Adipose tissue (tissue), 3 donors: Measurements from ENCODE around the gene YWHAB. TPM values are rescaled to one million over a fixed set of nuclear protein-coding genes. Genes with fewer than 3 reads are reported as not detected.

Experiments used
- H3K27ac ChIP-seq: one replicate; pipeline ENCODE4 v1.5.1; 2013; ENCODE audit warnings: low read depth, low read length
- WGBS, 3 donors: extraction: QIAGEN DNeasy Blood & Tissue Kit; methylation state at CpG; one replicate each; pipeline ENCODE4 v1.1.7; 2013; 5-methylcytosine and 5-hydroxymethylcytosine counted together
- polyA plus RNA-seq, 3 donors: library from polyadenylated mRNA; stranded (reverse); fragments of 200-250 nt; gene quantifications; one replicate each; pipeline ENCODE4 v1.2.3, GENCODE V29; 2013
- donor health status: healthy with polysubstance abuse.
- donor health status: Bipolar disorder and iron deficiency.
- donor health status: healthy.

The YWHAB gene
- 100 to 1,000 TPM in 2 of 3 donors, 10 to 100 TPM in 1; 31.3 to 113 (median 103) TPM for polyA plus RNA-seq

DNA sequence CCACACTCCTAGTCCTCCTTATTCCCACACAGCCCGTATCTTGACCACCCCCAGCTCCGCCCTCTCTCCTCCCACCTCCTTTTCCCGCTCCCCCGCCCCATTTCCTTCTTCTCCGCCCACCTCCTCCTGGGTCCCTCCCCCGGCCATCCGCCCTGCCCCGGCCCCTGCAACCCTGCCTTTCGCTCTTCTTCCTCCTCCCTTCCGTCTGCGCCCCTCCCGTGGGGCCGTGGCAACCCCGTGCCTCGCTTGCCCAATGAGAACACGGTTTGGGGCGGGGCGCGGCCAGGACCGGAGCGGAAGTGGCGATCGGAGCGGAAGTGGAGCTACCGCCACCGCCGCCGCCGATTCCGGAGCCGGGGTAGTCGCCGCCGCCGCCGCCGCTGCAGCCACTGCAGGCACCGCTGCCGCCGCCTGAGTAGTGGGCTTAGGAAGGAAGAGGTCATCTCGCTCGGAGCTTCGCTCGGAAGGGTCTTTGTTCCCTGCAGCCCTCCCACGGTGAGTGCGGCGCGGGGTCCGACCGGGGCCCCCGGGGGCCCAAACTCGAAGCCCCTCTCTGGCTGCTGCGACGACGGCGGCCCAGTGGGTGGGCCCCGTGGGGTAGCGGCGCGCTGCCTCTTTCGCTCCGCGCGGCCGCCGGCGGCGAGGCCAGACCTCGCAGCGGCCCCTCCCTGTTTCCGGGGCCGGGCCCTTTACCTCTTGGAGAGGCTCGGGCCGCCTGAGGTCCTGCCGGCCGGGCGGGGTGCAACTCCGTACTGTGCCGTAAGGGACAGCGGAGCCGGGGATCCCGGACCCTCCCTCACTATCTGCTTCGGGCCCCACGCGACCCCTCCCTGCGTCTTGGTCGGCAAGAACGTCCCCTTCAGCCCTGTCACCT lies at the start of gene YWHAB:
TSS of gene YWHAB (plus strand) at position 314 of the 874 bp plus-strand sequence. CDS start 15,829 bp downstream, outside the sequence.
- 1% methylated on average over 81 to 88 of the region's 88 CpGs for WGBS, 3 donors
- H3K27ac ChIP-seq: peak within 1 kb of the TSS; percentile 97

GRCh38 chr20:44836601-44837120 lies 48.8 kb upstream of the YWHAB start:
- 86 to 91% (median 90%) methylated on average over 12 of the region's 12 CpGs for WGBS, 3 donors
- no peak overlapping the region for H3K27ac ChIP-seq

- H3K27ac ChIP-seq: no peak overlapping the region
- 48 to 53% (median 51%) methylated on average over 3 of the region's 3 CpGs for WGBS, 3 donors
Measured at GRCh38 chr20:44837946-44838345, 47.6 kb upstream of the YWHAB start.

DNA sequence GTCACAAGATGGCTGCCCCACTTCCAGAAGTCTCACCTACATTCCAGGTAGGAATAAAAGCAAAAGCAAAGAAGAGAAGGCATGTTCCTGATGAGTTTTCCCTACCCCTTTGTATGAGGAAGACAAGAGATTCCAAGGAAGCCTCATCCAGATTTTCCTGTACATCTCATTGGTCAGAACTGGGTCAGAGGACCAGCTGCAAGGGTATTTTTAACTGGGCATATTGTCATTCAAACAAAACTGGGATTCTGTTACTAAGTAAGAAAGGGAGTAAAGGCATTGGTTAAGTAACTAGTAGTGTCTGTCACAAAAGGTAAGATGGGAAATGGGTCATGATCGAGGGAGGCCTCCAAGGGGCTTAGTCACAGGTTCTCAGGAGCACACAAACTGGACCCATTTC lies 47.0 kb upstream of the YWHAB start:
- WGBS, 3 donors: 91 to 96% (median 95%) methylated on average over 1 of the region's 1 CpG
- no peak overlapping the region for H3K27ac ChIP-seq

- 72 to 90% (median 85%) methylated on average over 5 of the region's 5 CpGs for WGBS, 3 donors
Measured at GRCh38 chr20:44839481-44839880, 46.0 kb upstream of the YWHAB start.

DNA sequence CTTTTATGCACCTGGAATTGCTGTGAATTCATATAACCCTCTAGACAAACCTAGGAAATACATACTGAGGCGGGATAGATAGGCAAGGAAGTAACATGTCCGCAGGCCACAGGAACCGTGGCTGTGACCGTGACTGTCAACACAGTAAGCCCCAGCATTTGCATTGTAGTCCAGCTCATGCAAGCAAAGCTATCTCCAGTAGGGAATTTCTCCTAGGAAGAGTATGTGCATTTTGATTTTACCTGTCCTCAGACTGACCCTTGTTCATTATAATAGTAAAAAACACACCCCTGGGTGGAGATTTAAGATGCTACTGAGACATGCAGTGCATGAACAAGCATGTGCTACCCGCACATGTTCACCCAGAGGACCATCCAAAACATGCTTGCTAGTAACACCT lies 44.7 kb upstream of the YWHAB start:
- H3K27ac ChIP-seq: no peak overlapping the region
- WGBS, 3 donors: 79 to 90% (median 81%) methylated on average over 5 of the region's 5 CpGs

More at GRCh38 chr20:44839481-44839880, 46.0 kb upstream of the YWHAB start:
- no peak overlapping the region for H3K27ac ChIP-seq

DNA sequence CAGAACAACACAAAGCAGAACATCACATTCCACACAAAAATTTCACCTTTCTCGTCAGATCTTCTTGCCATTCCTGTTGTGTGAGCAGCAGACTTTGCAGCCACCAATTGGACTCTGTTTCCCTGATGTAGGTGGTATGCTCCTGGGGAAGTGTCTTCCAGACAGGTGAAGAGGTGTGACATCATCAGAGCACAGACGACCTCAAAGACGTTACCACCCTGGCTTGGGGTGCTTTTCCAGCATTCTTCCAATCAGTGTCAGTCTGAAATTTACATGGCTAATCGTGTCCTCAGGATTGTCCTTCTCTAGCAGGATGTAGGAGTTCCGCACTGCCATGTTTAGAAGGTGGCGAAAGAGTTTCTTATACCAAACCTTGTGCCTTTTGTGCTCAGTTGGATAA lies 43.5 kb upstream of the YWHAB start:
- no peak overlapping the region for H3K27ac ChIP-seq
- 73 to 81% (median 77%) methylated on average over 6 of the region's 6 CpGs for WGBS, 3 donors

DNA sequence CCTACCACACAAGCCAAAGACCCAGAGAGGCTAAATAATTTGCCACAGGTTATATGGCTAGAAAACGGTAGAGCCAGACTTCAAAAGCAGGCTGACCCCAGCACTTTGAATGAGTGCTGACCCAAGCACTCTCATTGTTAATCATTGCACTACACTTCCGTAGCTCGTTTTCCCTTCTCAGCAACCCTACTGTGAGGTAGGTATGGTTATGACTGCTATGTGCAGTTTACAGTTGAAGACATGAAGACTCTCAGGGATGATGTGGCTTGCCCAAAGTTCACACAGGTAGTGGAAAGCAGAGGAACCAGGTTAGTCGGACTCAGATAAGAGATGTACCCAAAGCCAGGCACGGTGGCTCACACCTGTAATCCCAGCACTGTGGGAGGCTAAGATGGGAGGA lies 41.6 kb upstream of the YWHAB start:
- WGBS, 3 donors: 69 to 82% (median 80%) methylated on average over 5 of the region's 5 CpGs
- H3K27ac ChIP-seq: no peak overlapping the region

GRCh38 chr20:44848254-44849015 lies 37.1 kb upstream of the YWHAB start:
- H3K27ac ChIP-seq: no peak overlapping the region
- 71 to 79% (median 77%) methylated on average over 4 of the region's 4 CpGs for WGBS, 3 donors

- WGBS, 3 donors: 64 to 83% (median 80%) methylated on average over 1 of the region's 1 CpG
- H3K27ac ChIP-seq: no peak overlapping the region
Measured at GRCh38 chr20:44849703-44850102, 35.8 kb upstream of the YWHAB start.

- no peak overlapping the region for H3K27ac ChIP-seq
- WGBS, 3 donors: 61 to 70% (median 67%) methylated on average over 3 of the region's 3 CpGs
Measured at GRCh38 chr20:44850272-44850671, 35.2 kb upstream of the YWHAB start.

GRCh38 chr20:44850837-44851236 lies 34.7 kb upstream of the YWHAB start:
- H3K27ac ChIP-seq: no peak overlapping the region
- WGBS, 3 donors: 78 to 79% (median 78%) methylated on average over 1 of the region's 1 CpG

GRCh38 chr20:44851545-44851944 lies 34.0 kb upstream of the YWHAB start:
- 63 to 69% (median 67%) methylated on average over 3 of the region's 3 CpGs for WGBS, 3 donors
- H3K27ac ChIP-seq: no peak overlapping the region

GRCh38 chr20:44856442-44856841 lies 29.1 kb upstream of the YWHAB start:
- no peak overlapping the region for H3K27ac ChIP-seq
- 47 to 80% (median 71%) methylated on average over 2 of the region's 2 CpGs for WGBS, 3 donors

DNA sequence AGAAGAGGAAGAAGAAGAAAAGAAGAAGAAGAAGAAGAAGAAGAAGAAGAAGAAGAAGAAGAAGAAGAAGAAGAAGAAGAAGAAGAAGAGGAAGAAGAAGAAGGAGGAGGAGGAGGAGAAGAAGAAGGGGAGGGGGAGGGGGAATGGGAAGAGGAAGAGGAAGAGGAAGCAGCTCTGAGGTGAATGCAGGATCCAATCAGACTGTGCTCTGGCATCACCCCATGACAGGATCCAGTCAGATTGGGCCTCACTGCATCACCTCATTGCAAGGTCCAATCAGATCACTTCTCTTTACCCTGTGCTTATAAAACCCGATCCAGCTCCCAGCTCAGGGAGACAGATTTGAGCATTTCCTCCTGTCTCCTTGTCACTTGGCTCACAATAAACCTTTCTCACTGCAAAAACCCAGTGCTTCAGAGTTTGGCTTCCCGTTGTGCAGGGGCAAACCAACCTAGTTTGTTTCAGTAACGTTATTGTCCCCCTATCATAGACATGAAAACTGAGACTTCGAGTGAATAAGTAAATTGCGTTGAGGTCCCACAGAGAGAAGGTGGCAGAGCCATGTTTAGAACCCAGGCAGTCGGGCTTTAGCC lies 28.6 kb upstream of the YWHAB start:
- no peak overlapping the region for H3K27ac ChIP-seq
- 86 to 91% (median 89%) methylated on average over 6 of the region's 6 CpGs for WGBS, 3 donors

GRCh38 chr20:44858606-44859360 lies 26.7 kb upstream of the YWHAB start:
- no peak overlapping the region for H3K27ac ChIP-seq

DNA sequence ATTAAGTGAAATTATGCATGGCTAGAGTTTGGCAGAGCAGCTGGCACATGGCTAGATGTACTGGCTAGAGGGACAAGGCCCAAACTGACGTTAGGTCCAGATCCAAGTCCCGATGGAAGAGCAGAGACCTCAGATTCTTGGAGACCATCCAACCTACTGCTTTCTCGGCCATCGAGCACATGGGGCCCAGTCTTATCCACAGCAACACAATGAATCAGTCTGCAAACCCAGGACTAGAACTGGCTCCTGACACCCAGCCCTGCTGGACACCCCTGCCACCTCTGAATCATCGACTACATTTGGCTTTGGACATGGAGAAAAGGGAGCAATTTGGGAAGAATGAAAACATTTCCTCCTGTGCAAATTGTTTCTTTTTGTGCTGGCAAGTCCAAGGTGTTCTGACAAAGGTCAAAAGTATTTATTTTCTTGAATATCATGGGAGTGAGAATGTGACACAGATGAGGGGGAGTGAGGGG lies 23.9 kb upstream of the YWHAB start:
- no peak overlapping the region for H3K27ac ChIP-seq
- 22 to 44% (median 42%) methylated on average over 5 of the region's 5 CpGs for WGBS, 3 donors

DNA sequence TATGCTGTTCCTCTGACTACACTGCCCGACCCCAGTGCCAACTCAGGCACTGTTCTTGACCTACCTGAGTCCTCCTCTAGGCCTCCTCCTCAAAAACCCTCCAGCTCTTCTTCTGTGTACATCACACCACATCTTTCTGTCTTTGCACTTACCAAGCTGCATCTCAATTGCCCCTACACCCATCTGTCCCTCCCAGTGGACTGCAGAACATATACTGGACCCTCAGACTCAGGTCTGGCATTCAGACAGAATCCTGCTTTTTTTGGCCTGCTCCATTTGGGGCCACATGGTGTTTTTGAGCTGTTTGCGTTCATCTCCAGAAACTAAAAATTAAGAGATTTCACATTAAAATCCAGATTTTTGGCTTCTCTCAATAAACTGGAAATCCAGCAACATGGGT lies 23.2 kb upstream of the YWHAB start:
- no peak overlapping the region for H3K27ac ChIP-seq
- 70 to 88% (median 81%) methylated on average over 2 of the region's 2 CpGs for WGBS, 3 donors
